ENCODE data around the gene SOST.

SOST gene

DNA sequence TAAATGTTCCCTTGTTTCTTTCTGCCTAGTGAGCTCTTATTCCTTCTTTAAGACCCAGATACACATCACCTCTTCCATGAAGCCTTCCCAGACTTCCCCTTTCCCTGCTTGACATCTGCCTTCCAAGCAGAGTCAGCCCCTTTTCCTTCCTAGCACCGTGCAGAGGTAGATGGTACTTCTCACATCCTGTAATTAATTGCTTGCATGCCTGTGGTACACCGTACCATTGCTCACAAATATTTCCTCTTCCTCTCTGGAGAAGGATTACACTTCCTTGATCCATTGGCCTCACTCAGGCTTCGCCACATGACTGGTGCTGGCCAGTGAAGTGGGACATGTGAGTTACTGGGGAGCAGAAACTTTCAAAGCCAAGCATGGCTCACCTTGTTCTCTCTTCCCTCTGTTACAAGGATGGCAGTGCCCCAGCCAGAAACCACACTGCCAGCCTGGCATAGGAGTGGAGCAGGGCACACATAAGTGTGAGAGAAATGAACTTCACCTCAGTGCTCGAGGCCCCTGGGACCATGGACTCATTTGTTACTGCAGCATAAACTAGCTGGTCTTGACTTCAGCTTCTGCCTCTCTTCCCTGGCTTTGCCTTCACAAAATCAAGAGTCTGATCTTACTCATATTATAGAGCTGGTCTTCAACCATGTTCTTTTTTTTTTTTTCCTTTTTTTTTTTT, 44.0 kb downstream of the SOST start:
- no peak overlapping the region for H3K27ac ChIP-seq
- no peak for TF ChIP-seq CTCF (conservative IDR thresholded peaks at IDR 0.05)

DNA sequence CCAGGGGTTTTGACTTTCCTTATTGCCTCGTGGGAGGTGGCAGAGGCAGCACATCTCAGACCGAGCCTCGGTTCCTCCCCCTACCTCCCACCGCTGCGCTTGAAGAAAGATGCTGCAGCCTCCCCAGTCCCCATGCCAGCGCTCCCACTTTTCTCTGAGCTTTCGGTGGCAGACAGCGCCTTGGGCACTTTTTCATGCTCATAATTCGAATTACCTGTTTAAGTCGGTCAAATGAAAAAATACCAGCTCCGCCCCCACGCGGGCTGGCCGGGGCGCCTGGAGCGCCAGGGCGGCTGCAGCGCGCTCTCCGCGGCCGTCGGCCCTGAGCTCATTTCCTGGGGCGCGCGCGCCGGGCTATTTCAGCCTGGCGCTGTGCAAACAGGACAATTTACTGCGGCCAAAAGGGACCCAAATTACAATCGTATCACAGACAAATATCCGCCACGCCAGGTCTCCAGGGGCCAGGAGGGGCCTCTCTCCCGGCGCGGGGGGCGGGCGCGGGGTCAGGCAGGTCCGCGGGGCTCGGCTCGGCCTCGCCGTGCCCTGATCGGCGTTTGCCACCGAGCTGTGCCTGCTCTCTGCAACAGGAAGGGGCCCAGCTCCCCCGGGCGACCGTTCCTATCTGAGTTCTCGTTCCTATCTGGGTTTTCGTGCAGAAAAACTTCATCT, 45.0 kb downstream of the SOST start:
- TF ChIP-seq CTCF (conservative IDR thresholded peaks at IDR 0.05) = no peak
- peak overlapping the region; percentile 39; the same call in 1 of the 2 replicates for H3K27ac ChIP-seq

DNA sequence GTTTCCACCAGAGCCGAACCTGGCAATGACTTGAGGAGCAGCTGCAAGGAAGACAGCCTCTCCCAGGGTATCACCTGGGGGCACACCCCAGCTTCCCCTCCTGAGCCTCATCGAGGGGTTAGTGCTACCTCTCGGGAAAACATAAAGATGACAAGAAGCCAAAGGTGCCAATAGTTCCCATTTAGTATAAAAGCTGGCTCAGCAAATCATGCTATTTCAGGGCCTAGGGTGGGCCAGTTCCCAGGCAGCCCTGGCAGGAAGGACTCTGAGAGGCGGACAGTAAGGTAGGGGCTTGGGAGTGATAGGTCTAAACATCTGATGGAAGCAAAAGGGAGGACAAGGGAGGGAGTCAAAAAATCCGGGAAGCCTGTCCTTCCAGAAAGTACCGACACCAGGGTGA, 46.2 kb downstream of the SOST start:
- H3K27ac ChIP-seq = no peak overlapping the region
- no peak for TF ChIP-seq CTCF (conservative IDR thresholded peaks at IDR 0.05)

DNA sequence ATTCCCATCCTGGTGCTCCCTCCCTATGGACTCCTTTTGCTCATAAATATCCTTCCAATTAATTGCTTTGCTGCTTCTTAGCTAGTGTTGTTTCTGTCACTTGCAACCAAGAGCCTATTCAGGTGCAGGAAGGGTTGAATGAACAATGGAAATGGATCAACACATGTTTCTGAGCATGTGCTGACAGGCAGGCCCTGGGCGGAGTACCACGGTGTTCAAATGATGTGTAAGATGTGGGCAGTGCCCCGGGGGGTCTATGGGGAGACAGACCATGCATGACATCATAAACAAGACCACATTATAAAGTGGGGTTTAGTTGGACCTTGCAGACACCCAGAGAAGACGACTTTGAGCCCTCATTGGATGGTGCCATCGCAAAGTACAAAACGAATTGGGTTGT, 48.5 kb downstream of the SOST start:
- no peak overlapping the region for H3K27ac ChIP-seq
- TF ChIP-seq CTCF (conservative IDR thresholded peaks at IDR 0.05) = no peak

GRCh38 chr17:43709210-43709609, 49.4 kb downstream of the SOST start:
- no peak for TF ChIP-seq CTCF (conservative IDR thresholded peaks at IDR 0.05)

DNA sequence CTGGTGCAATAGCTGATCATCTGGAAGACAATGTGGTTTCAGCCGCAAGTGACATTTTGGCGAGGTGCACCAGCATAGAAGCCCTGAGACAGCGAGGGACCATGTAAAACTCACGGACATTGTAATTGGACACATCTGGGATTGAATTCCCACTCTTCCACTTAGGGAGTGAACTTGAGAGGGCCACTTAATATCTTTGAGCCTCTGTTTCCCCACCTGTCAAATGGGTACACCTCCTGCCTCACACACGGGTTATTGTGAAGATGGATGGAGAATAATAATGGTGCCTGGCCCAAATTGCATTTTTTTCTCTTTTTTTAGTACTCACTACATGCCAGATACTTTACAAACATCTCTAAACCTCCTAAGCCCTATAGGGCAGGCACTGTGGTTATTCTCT, 51.4 kb downstream of the SOST start:
- no peak overlapping the region for H3K27ac ChIP-seq
- no peak for TF ChIP-seq CTCF (conservative IDR thresholded peaks at IDR 0.05)

More at GRCh38 chr17:43709210-43709609, 49.4 kb downstream of the SOST start:
- no peak overlapping the region for H3K27ac ChIP-seq

DNA sequence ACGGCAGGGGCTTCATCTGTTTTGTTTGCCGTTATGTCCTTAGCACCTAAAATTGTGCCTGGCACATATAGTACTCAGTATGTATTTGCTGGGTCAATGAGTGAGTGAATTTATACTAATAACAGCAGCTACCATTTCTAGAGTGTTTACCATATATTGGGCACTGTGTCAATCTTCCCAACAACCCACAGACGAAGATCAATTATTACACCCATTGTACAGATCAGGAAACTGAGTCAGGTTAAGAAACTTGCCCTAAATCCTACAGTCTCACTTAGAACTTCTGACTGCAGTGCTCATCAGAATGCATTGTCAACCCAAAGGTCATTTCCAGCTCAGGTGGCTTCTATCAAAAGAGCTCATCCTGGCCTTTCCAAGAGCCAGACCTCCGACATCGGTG, 52.4 kb downstream of the SOST start:
- TF ChIP-seq CTCF (conservative IDR thresholded peaks at IDR 0.05) = no peak
- H3K27ac ChIP-seq = no peak overlapping the region

All from VCaP (cell line).